H1 (cell line): ENCODE measurements around the gene NEGR1. TPM values are rescaled to one million over a fixed set of nuclear protein-coding genes. Genes with fewer than 3 reads are reported as not detected.

Source experiments
- CTCF ChIA-PET: fragments of 300-600 bp; sonication (Branson Sonifier 250); formaldehyde crosslinking; loops from one replicate; lab custom pipeline; 2021; ENCODE audit not compliant: partially characterized antibody; lab: Charles Lee
- POLR2A ChIA-PET: fragments of 300-600 bp; sonication (Branson Sonifier 250); formaldehyde crosslinking; loops from one replicate; lab custom pipeline; 2021; ENCODE audit warnings: inconsistent platforms; ENCODE audit not compliant: partially characterized antibody; lab: Charles Lee
- DNase-seq, 2 experiments: peaks; one replicate each; pipeline versions ENCODE4 v3.0.0 to v3.0.0-alpha.2; 2010 to 2022; ENCODE audit warnings: low spot score in 2 of 2, low read depth in 1 of 2, mixed read lengths in 1 of 2
- FAIRE-seq: peaks from 2 replicates; lab custom pipeline; 2011; peaks lifted over from hg19 to GRCh38; lab: Jason Lieb, UNC
- H2AFZ ChIP-seq: 2 replicates; pipeline ENCODE4 v1.8.1; 2012; ENCODE audit warnings: low read length, inconsistent platforms
- H2AK5ac ChIP-seq: 2 replicates; pipeline ENCODE4 v1.6.1; 2013; ENCODE audit warnings: low read depth, low read length
- H2BK120ac ChIP-seq: replicated peaks from 2 replicates; pipeline ENCODE3; 2013; ENCODE audit warnings: low read depth, low read length, inconsistent platforms
- H2BK12ac ChIP-seq: 2 replicates; pipeline ENCODE4 v1.6.1; 2013; ENCODE audit warnings: low read depth, low read length
- H2BK15ac ChIP-seq: 2 replicates; pipeline ENCODE4 v1.6.1; 2013; ENCODE audit warnings: low read length
- H2BK20ac ChIP-seq: 2 replicates; pipeline ENCODE4 v1.6.1; 2013; ENCODE audit warnings: low read length
- H2BK5ac ChIP-seq: 2 replicates; pipeline ENCODE4 v1.6.1; 2013; ENCODE audit warnings: low read depth, low read length
- H3K14ac ChIP-seq: 2 replicates; pipeline ENCODE4 v1.6.1; 2013; ENCODE audit warnings: inconsistent platforms; ENCODE audit not compliant: insufficient read length
- H3K18ac ChIP-seq: 2 replicates; pipeline ENCODE4 v1.6.1; 2013; ENCODE audit warnings: low read length; ENCODE audit errors: extremely low read depth
- H3K23ac ChIP-seq: 2 replicates; pipeline ENCODE4 v1.6.1; 2013; ENCODE audit warnings: inconsistent platforms; ENCODE audit not compliant: insufficient read length
- H3K23me2 ChIP-seq: 2 replicates; pipeline ENCODE4 v1.6.1; 2013; ENCODE audit warnings: low read depth, low read length
- H3K27ac ChIP-seq: 2 replicates; pipeline ENCODE4 v1.6.1; 2011; ENCODE audit warnings: low read depth, low read length, inconsistent platforms
- H3K27me3 ChIP-seq, 4 experiments: replicated peaks in 1 of 4; 1 replicate in 1 of 4; 2 replicates in 3 of 4; pipeline versions ENCODE4 v1.6.1 to v1.8.1; 2011 to 2013; ENCODE audit warnings: low read length in 3 of 4, mild to moderate bottlenecking in 3 of 4, inconsistent platforms in 2 of 4, mixed read lengths in 2 of 4, moderate library complexity in 1 of 4; ENCODE audit not compliant: control insufficient read depth in 3 of 4, insufficient read depth in 3 of 4; ENCODE audit errors: extremely low read depth in 1 of 4
- H3K36me3 ChIP-seq, 4 experiments: 2 replicates each; pipeline versions ENCODE4 v1.6.1 to v1.8.1; 2011 to 2013; ENCODE audit warnings: mild to moderate bottlenecking in 4 of 4, low read length in 3 of 4, moderate library complexity in 2 of 4, control low read depth in 1 of 4, inconsistent platforms in 1 of 4; ENCODE audit not compliant: insufficient read depth in 4 of 4, control insufficient read depth in 2 of 4
- H3K4ac ChIP-seq: replicated peaks from 2 replicates; pipeline ENCODE3; 2013; ENCODE audit warnings: low read length, low read depth, mixed read lengths, inconsistent platforms; ENCODE audit not compliant: insufficient read length
- H3K4me1 ChIP-seq, 4 experiments: replicated peaks in 1 of 4; 1 replicate in 1 of 4; 2 replicates in 3 of 4; pipeline versions ENCODE4 v1.6.1 to v1.8.1; 2011 to 2013; ENCODE audit warnings: low read length in 3 of 4, inconsistent platforms in 2 of 4, mixed read lengths in 1 of 4; ENCODE audit not compliant: insufficient read depth in 4 of 4, control insufficient read depth in 3 of 4
- H3K4me2 ChIP-seq, 2 experiments: 2 replicates each; pipeline versions ENCODE4 v1.6.1 to v1.8.1; 2011 to 2013; ENCODE audit warnings: low read depth in 2 of 2, low read length in 2 of 2, control low read depth in 1 of 2, inconsistent platforms in 1 of 2, mild to moderate bottlenecking in 1 of 2; ENCODE audit not compliant: insufficient read depth in 1 of 2
- H3K4me3 ChIP-seq, 4 experiments: fragments of 200-600, 300-600 bp in 1 of 4; sonication (generic), shearing (Covaris generic), sonication (Bioruptor Twin) in 1 of 4; 2 replicates each; pipeline versions ENCODE4 v1.5.1 to v1.8.1; 2011 to 2016; ENCODE audit warnings: low read length in 4 of 4, low read depth in 3 of 4, control low read depth in 2 of 4, inconsistent platforms in 2 of 4, mild to moderate bottlenecking in 2 of 4, mixed read lengths in 1 of 4, moderate library complexity in 1 of 4; ENCODE audit not compliant: insufficient read depth in 2 of 4; ENCODE audit errors: extremely low read depth in 1 of 4
- H3K56ac ChIP-seq: replicated peaks from 2 replicates; pipeline ENCODE3; 2013; ENCODE audit warnings: low read depth, mild to moderate bottlenecking, mixed read lengths, low read length, inconsistent platforms; ENCODE audit not compliant: insufficient read length
- H3K79me1 ChIP-seq: 2 replicates; pipeline ENCODE4 v1.6.1; 2013; ENCODE audit warnings: low read depth, low read length, control low read depth
- H3K79me2 ChIP-seq, 2 experiments: 2 replicates each; pipeline versions ENCODE4 v1.6.1 to v1.8.1; 2012 to 2013; ENCODE audit warnings: low read length in 2 of 2, mild to moderate bottlenecking in 2 of 2, inconsistent platforms in 1 of 2; ENCODE audit not compliant: insufficient read depth in 2 of 2, control insufficient read depth in 1 of 2
- H3K9ac ChIP-seq, 4 experiments: replicated peaks in 1 of 4; 1 replicate in 1 of 4; 2 replicates in 3 of 4; pipeline versions ENCODE4 v1.6.1 to v1.8.1; 2011 to 2013; ENCODE audit warnings: low read depth in 3 of 4, low read length in 3 of 4, control low read depth in 2 of 4, mild to moderate bottlenecking in 2 of 4, moderate library complexity in 2 of 4, inconsistent platforms in 1 of 4; ENCODE audit errors: extremely low read depth in 1 of 4
- H3K9me3 ChIP-seq, 2 experiments: 2 replicates each; pipeline versions ENCODE4 v1.6.1 to v1.8.1; 2012 to 2013; ENCODE audit warnings: mild to moderate bottlenecking in 2 of 2, moderate library complexity in 2 of 2, control low read depth in 1 of 2, inconsistent platforms in 1 of 2, low read depth in 1 of 2, low read length in 1 of 2, mixed read lengths in 1 of 2; ENCODE audit not compliant: insufficient read depth in 2 of 2
- H4K20me1 ChIP-seq, 2 experiments: replicated peaks in 1 of 2; 2 replicates each; pipeline versions ENCODE3 to v1.8.1; 2011 to 2013; ENCODE audit warnings: inconsistent platforms in 2 of 2, low read length in 2 of 2, mild to moderate bottlenecking in 1 of 2; ENCODE audit not compliant: insufficient read depth in 2 of 2, control insufficient read depth in 1 of 2
- H4K5ac ChIP-seq: 2 replicates; pipeline ENCODE4 v1.6.1; 2013; ENCODE audit warnings: low read length, low read depth, mixed read lengths, inconsistent platforms; ENCODE audit not compliant: insufficient read length
- H4K8ac ChIP-seq: 2 replicates; pipeline ENCODE4 v1.8.0; 2013; ENCODE audit warnings: mild to moderate bottlenecking, moderate library complexity, low read length, inconsistent platforms; ENCODE audit not compliant: insufficient read depth; ENCODE audit errors: extremely low read depth
- H4K91ac ChIP-seq: replicated peaks from 2 replicates; pipeline ENCODE3; 2013; ENCODE audit warnings: low read length, mixed read lengths, inconsistent platforms; ENCODE audit not compliant: insufficient read length
- BCL11A ChIP-seq, 2 experiments: IDR thresholded peaks; one replicate each; pipeline ENCODE4 v1.6.1; 2011; ENCODE audit warnings: low read depth in 2 of 2, low read length in 2 of 2, mild to moderate bottlenecking in 2 of 2
- CBX8 ChIP-seq: fragments of 300-800, 300-1000 bp; sonication (generic); IDR thresholded peaks from 2 replicates; pipeline ENCODE4 v1.7.1; 2016; ENCODE audit warnings: low read depth, low read length, borderline replicate concordance
- CTCF ChIP-seq, 3 experiments: IDR thresholded peaks; 1 replicate in 2 of 3; 2 replicates in 1 of 3; pipeline versions ENCODE4 v1.5.1 to v1.6.1; 2011; ENCODE audit warnings: low read length in 3 of 3, mild to moderate bottlenecking in 3 of 3, inconsistent platforms in 2 of 3, low read depth in 1 of 3, moderate library complexity in 1 of 3; ENCODE audit not compliant: insufficient read depth in 1 of 3; ENCODE audit errors: control extremely low read depth in 1 of 3
- JUN ChIP-seq: IDR thresholded peaks from 2 replicates; pipeline ENCODE4 v1.6.1; 2011; ENCODE audit warnings: low read depth, mild to moderate bottlenecking, improper control_type of control experiment, low read length
- KDM1A ChIP-seq: fragments of 200-600, 300-600 bp; sonication (generic); IDR thresholded peaks from 2 replicates; pipeline ENCODE4 v1.7.1; 2016; ENCODE audit warnings: mild to moderate bottlenecking, low read length, borderline replicate concordance
- MAFK ChIP-seq: IDR thresholded peaks from 2 replicates; pipeline ENCODE4 v1.6.1; 2012; ENCODE audit warnings: low read depth, mild to moderate bottlenecking, improper control_type of control experiment, low read length
- POU5F1 ChIP-seq: IDR thresholded peaks from 2 replicates; pipeline ENCODE4 v1.6.1; 2011; ENCODE audit warnings: low read depth, mild to moderate bottlenecking, low read length, moderate library complexity
- RBBP5 ChIP-seq: IDR thresholded peaks from 2 replicates; pipeline ENCODE4 v1.7.1; 2012; ENCODE audit warnings: low read depth, mild to moderate bottlenecking, inconsistent platforms, low read length, moderate library complexity, borderline replicate concordance
- RFX5 ChIP-seq: IDR thresholded peaks from 2 replicates; pipeline ENCODE4 v1.6.1; 2011; ENCODE audit warnings: low read depth, low read length, improper control_type of control experiment, borderline replicate concordance
- SIN3A ChIP-seq, 2 experiments: IDR thresholded peaks in 1 of 2; conservative IDR thresholded peaks in 1 of 2; 2 replicates each; pipeline ENCODE4 v1.6.1; 2011 to 2012; ENCODE audit warnings: low read length in 2 of 2, improper control_type of control experiment in 1 of 2, low read depth in 1 of 2, mild to moderate bottlenecking in 1 of 2
- TEAD4 ChIP-seq: IDR thresholded peaks from 2 replicates; pipeline ENCODE4 v1.6.1; 2012; ENCODE audit warnings: low read depth, low read length, inconsistent platforms, mixed read lengths
- ZNF274 ChIP-seq: IDR thresholded peaks from 2 replicates; pipeline ENCODE4 v1.7.0; 2012; ENCODE audit warnings: low read length, borderline replicate concordance; ENCODE audit errors: extremely low read depth
- WGBS, 2 experiments: shearing (Covaris generic) in 1 of 2; methylation state at CpG; one replicate each; pipeline versions ENCODE4 v1.1.6 to v1.1.7; 2013 to 2015; ENCODE audit warnings: low lambda C conversion rate in 2 of 2, mixed read lengths in 2 of 2, inconsistent platforms in 1 of 2, low coverage in 1 of 2, missing lambda C conversion rate in 1 of 2; ENCODE audit not compliant: insufficient replicate concordance in 2 of 2, insufficient coverage in 1 of 2, insufficient read length in 1 of 2; ENCODE audit errors: extremely low coverage in 1 of 2, missing lambda C conversion rate in 1 of 2; 5-methylcytosine and 5-hydroxymethylcytosine counted together
- polyA plus RNA-seq, 7 experiments: library from polyadenylated mRNA; depleted of rRNA in 3 of 7; stranded (reverse) in 5 of 7; unstranded in 2 of 7; fragments of >200 nt in 5 of 7; fragments of 200-250 nt in 2 of 7; gene quantifications; 1 replicate in 5 of 7; 2 replicates in 1 of 7; 4 replicates in 1 of 7; pipeline versions ENCODE4 v1.2.1 to v1.2.3, GENCODE V29; 2011 to 2013; ENCODE audit warnings: missing spikeins in 2 of 7, mixed read lengths in 2 of 7
- total RNA-seq: library from RNA; stranded (reverse); fragmentation: NEBNext Ultra II Directional; extraction: Animal tissue kit (Norgen Biotek cat#: 25700); gene quantifications from 2 replicates; pipeline ENCODE4 v1.2.1, GENCODE V29; 2021

NEGR1 gene
- total and polyA plus RNA-seq, 2 of the 8 experiments (the other 6 are each of a cell fraction or from before 2014, with no cell fraction given) = 0.71 to 1.3 TPM

GRCh38 chr1:72119491-72119890, 162.8 kb downstream of the NEGR1 start:
- Histone ChIP-seq H2BK120ac (no peak overlapping the region), H3K23me2 (no peaks in the 10 kb centered on the region), H3K79me1 (no peaks in the 10 kb centered on the region), H4K91ac (no peak overlapping the region), H2AFZ (no peak overlapping the region), H3K4me2 (no peak overlapping the region), H3K9me3 (no peaks in the 10 kb centered on the region), H3K79me2 (no peaks in the 10 kb centered on the region), H4K8ac (no peak overlapping the region), H3K4me3 (no peak overlapping the region), H3K14ac (no peak overlapping the region), H3K56ac (no peak overlapping the region), H2BK5ac (no peak overlapping the region), H3K36me3 (no peaks in the 10 kb centered on the region), H3K27ac (no peak overlapping the region), H3K9ac (no peak overlapping the region), H2AK5ac (no peak overlapping the region), H3K4ac (no peak overlapping the region), H2BK15ac (no peak overlapping the region), H3K18ac (no peak overlapping the region), H3K4me1 (no peaks in the 10 kb centered on the region), H4K5ac (no peak overlapping the region), H4K20me1 (no peaks in the 10 kb centered on the region), H3K23ac (no peak overlapping the region), H2BK20ac (no peak overlapping the region), H2BK12ac (no peak overlapping the region), H3K27me3 (no peaks in the 10 kb centered on the region)
- FAIRE-seq (no peak), DNase-seq (no peak)
- 95% methylated on average over 1 of the region's 1 CpG; no CpG with 5 or more reads in 1 of the 2 experiments for WGBS, 2 experiments
- POLR2A ChIA-PET = no interaction called here
- CTCF ChIA-PET = no interaction called here
- TF ChIP-seq SIN3A (conservative IDR thresholded peaks at IDR 0.05 in 1 of 2, IDR thresholded peaks at IDR 0.05 in 1 of 2; ENCODE audit: low read depth in 1 of 2, low read length in 2 of 2) = no peak
- TF ChIP-seq TEAD4 = no peak
- TF ChIP-seq POU5F1 = no peak
- TF ChIP-seq RFX5 = no peak
- TF ChIP-seq MAFK = no peak
- TF ChIP-seq CTCF (IDR thresholded peaks at IDR 0.05; ENCODE audit: control extremely low read depth in 1 of 3, insufficient read depth in 1 of 3, low read depth in 1 of 3, low read length in 3 of 3) = no peak
- no peak for TF ChIP-seq JUN
- no peak for TF ChIP-seq BCL11A (IDR thresholded peaks at IDR 0.05; ENCODE audit: low read depth in 2 of 2, low read length in 2 of 2)
- no peak for TF ChIP-seq KDM1A
- no peak for TF ChIP-seq RBBP5
- no peak for TF ChIP-seq CBX8
- TF ChIP-seq ZNF274 = no peak
